ENCODE measurements around the gene SLC5A10. TPM values are rescaled to one million over a fixed set of nuclear protein-coding genes. Genes with fewer than 3 reads are reported as not detected.

The SLC5A10 gene
- total RNA-seq, 6 donors from 2014 or later, result not detected

DNA sequence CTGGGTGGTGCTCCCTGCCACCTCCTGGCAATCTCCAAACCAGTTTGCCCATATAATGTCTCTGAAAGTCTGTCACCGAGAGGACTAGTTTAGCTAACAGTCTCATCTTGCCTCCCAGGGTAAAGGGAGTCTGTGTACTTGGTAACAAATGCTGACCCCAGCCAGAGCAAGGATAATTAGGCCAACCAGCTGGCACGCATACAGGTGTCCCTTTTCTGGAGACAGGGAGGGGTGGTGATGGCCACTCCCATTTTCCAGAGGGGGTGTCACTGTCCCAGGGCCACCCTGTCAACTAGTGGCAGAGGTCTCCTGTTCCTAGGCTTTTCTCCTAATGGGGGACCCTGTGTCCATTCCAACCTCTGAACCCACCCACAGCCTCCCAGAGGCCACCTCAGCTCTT is 44.5 kb downstream of the SLC5A10 start:
- Histone ChIP-seq H3K4me3 (no peak overlapping the region), H3K9me3 (peaks cover 0 to 5% (median 0%) of the 10 kb centered on the region in 4 donors), H3K27me3 (no peaks in the 10 kb centered on the region), H3K36me3 (no peaks in the 10 kb centered on the region), H3K4me1 (peaks cover 0 to 27% (median 12%) of the 10 kb centered on the region in 4 donors), H3K27ac (no peak overlapping the region)
- 100% methylated on average over 2 of the region's 2 CpGs; no CpG with 5 or more reads in 1 of the 2 donors for WGBS, 2 donors
- TF ChIP-seq POLR2A (IDR thresholded peaks at IDR 0.05), result no peak
- TF ChIP-seq, protein P1, sequence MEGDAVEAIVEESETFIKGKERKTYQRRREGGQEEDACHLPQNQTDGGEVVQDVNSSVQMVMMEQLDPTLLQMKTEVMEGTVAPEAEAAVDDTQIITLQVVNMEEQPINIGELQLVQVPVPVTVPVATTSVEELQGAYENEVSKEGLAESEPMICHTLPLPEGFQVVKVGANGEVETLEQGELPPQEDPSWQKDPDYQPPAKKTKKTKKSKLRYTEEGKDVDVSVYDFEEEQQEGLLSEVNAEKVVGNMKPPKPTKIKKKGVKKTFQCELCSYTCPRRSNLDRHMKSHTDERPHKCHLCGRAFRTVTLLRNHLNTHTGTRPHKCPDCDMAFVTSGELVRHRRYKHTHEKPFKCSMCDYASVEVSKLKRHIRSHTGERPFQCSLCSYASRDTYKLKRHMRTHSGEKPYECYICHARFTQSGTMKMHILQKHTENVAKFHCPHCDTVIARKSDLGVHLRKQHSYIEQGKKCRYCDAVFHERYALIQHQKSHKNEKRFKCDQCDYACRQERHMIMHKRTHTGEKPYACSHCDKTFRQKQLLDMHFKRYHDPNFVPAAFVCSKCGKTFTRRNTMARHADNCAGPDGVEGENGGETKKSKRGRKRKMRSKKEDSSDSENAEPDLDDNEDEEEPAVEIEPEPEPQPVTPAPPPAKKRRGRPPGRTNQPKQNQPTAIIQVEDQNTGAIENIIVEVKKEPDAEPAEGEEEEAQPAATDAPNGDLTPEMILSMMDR (IDR thresholded peaks at IDR 0.05), result no peak
- no peak for TF ChIP-seq POLR2AphosphoS5 (IDR thresholded peaks at IDR 0.05)
- no peak for TF ChIP-seq EP300 (IDR thresholded peaks at IDR 0.05)
- no peak for ATAC-seq (ENCODE audit: low FRiP score in 2 of 2)
- DNase-seq, result no peak

DNA sequence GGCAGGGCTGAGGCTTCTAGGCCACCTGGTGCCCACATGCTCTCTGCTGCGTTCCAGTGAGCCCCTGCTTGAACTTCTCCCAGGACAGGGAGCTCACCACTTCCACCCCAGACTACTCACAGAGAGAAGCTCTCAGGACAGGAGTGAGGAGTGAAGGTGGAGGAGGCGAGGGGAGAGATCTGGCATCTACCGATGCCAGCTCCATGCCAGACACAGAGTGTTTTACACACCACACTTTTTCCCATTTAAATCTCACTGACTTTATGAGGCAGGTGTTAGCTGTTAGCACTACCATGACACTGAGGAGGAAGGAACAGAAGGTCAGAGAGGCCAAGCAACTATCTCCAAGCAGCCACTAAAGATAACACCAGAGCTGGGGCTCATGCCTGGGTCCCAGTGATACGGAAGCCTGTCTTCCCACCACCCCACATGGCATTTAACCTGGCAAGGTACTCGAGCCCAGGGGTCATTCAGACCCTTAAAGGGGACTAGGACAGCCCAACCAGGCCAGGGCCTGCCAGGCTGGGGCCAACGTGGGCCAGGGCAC is 45.8 kb downstream of the SLC5A10 start:
- no peaks in the 10 kb centered on the region for H3K36me3 ChIP-seq
- TF ChIP-seq POLR2AphosphoS5 (IDR thresholded peaks at IDR 0.05) (no peak), POLR2A (IDR thresholded peaks at IDR 0.05) (no peak), EP300 (IDR thresholded peaks at IDR 0.05) (no peak)
- TF ChIP-seq, protein P1 (IDR thresholded peaks at IDR 0.05), result no peak
- ATAC-seq (ENCODE audit: low FRiP score in 2 of 2) (no peak), DNase-seq (no peak)
- H3K9me3 ChIP-seq, result peaks cover 0 to 5% (median 0%) of the 10 kb centered on the region in 4 donors
- WGBS, 2 donors, result 84 to 88% methylated on average over 5 to 6 of the region's 6 CpGs
- H3K4me3 ChIP-seq, result no peak overlapping the region
- H3K27ac ChIP-seq, result no peak overlapping the region
- H3K27me3 ChIP-seq, result no peaks in the 10 kb centered on the region
- peaks cover 0 to 29% (median 3%) of the 10 kb centered on the region in 4 donors for H3K4me1 ChIP-seq

DNA sequence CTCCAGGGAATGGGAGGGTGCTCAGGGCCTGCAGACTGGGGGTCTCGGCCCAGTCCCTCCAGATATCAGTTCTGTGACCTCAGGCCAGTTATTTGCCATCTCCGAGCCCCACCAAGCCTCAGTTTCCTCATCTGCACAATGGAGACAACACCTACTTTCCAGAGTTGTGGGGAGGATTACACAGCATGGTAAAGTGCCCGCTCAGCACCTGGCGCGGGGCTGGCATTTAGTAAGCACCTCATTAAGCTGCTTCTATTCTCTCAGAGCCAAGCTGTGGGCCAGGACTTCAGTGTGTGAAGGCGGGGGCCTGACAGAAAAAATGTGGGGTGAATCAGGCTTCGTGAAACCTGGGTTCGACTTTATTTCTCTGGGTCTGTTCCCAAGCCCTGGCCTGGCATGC is 47.4 kb downstream of the SLC5A10 start:
- Histone ChIP-seq H3K27me3 (no peaks in the 10 kb centered on the region), H3K4me1 (peaks cover 12 to 34% (median 13%) of the 10 kb centered on the region in 4 donors), H3K4me3 (no peak overlapping the region), H3K36me3 (no peaks in the 10 kb centered on the region), H3K27ac (no peak overlapping the region), H3K9me3 (peaks cover 0 to 5% (median 0%) of the 10 kb centered on the region in 4 donors)
- TF ChIP-seq, protein P1 (IDR thresholded peaks at IDR 0.05), result no peak
- TF ChIP-seq EP300 (IDR thresholded peaks at IDR 0.05) (no peak), POLR2A (IDR thresholded peaks at IDR 0.05) (no peak), POLR2AphosphoS5 (IDR thresholded peaks at IDR 0.05) (no peak)
- WGBS, 2 donors, result 91 to 93% methylated on average over 8 of the region's 8 CpGs
- no peak for ATAC-seq (ENCODE audit: low FRiP score in 2 of 2)
- no peak for DNase-seq

DNA sequence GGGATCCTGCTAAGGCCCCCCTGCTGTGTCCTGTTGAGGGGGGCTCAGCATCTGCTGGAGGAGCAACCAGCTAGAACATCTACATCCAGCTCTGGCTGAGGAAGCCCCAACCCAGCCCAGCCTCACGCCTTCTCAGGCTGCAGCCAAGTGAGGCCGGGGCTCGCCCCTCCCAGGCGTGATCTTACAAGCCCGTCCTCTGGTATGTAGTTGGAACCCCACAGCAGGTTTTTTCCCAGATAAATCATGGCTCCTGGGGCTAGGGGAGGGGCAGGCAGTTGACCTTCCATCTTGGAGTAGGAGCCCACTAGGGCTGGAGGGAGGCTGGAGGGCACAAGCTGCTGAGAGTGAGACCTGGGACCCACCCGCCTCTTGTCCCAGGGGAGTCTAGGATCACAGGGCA is 47.9 kb downstream of the SLC5A10 start:
- no peak overlapping the region for H3K4me3 ChIP-seq
- DNase-seq, result no peak
- ATAC-seq (ENCODE audit: low FRiP score in 2 of 2), result no peak
- no peak overlapping the region for H3K27ac ChIP-seq
- TF ChIP-seq POLR2A (IDR thresholded peaks at IDR 0.05), result no peak
- TF ChIP-seq POLR2AphosphoS5 (IDR thresholded peaks at IDR 0.05), result no peak
- no peak for TF ChIP-seq EP300 (IDR thresholded peaks at IDR 0.05)
- TF ChIP-seq, protein P1 (IDR thresholded peaks at IDR 0.05), result no peak
- H3K9me3 ChIP-seq, result peaks cover 0 to 5% (median 0%) of the 10 kb centered on the region in 4 donors
- peaks cover 12 to 31% (median 14%) of the 10 kb centered on the region in 4 donors for H3K4me1 ChIP-seq
- H3K27me3 ChIP-seq, result no peaks in the 10 kb centered on the region
- WGBS, 2 donors, result 90 to 91% methylated on average over 2 to 5 of the region's 6 CpGs
- H3K36me3 ChIP-seq, result no peaks in the 10 kb centered on the region
